HepG2 (cell line): Measurements from ENCODE around the gene CTSZ. TPM values are rescaled to one million over a fixed set of nuclear protein-coding genes. Genes with fewer than 3 reads are reported as not detected.

Experiments
- ATAC-seq: fragments of 200-7000 bp; cut with Tn5 transposase; 3 replicates; pipeline ENCODE4 v1.9.1; 2020; ENCODE audit warnings: mild to moderate bottlenecking, moderate library complexity
- BruUV-seq: library from RNA; stranded (reverse); fragments of 400-500 nt; replicated peaks from 2 replicates; lab custom pipeline; 2021; lab: Mats Ljungman, UMichigan
- CTCF ChIA-PET: fragments of 300-600 bp; formaldehyde crosslinking; extraction: SDS; loops from one replicate; lab custom pipeline; 2021; ENCODE audit warnings: low total read pairs, inconsistent platforms, low intra/inter-chr PET ratio; lab: Yijun Ruan, JAX
- POLR2A ChIA-PET: fragments of 350-600 bp; sonication (Branson Sonifier 250); formaldehyde crosslinking; loops from one replicate; lab custom pipeline; 2020; ENCODE audit warnings: antibody characterized with exemption, inconsistent platforms; lab: Yijun Ruan, JAX
- DNase-seq: peaks from one replicate; pipeline ENCODE4 v3.0.0-alpha.2; 2015; ENCODE audit warnings: low spot score
- FAIRE-seq: peaks from 3 replicates; lab custom pipeline; 2011; peaks lifted over from hg19 to GRCh38; lab: Jason Lieb, UNC
- H2AFZ ChIP-seq: one replicate; pipeline ENCODE4 v1.6.1; 2011; ENCODE audit warnings: low read length, inconsistent platforms
- H3K27ac ChIP-seq: fragments of 300-600 bp; 3 replicates; pipeline ENCODE4 v1.8.0; 2011; ENCODE audit warnings: mixed run types, mild to moderate bottlenecking, mixed read lengths, low read length, inconsistent platforms; ENCODE audit not compliant: insufficient read depth; ENCODE audit errors: extremely low read length
- H3K27me3 ChIP-seq, 2 experiments: fragments of 200-600 bp in 1 of 2; 2 replicates in 1 of 2; 3 replicates in 1 of 2; pipeline versions ENCODE4 v1.6.0 to v1.8.0; 2011; ENCODE audit warnings: low read length in 2 of 2, mild to moderate bottlenecking in 2 of 2, moderate library complexity in 2 of 2, inconsistent platforms in 1 of 2; ENCODE audit not compliant: insufficient read depth in 2 of 2, control insufficient read depth in 1 of 2
- H3K36me3 ChIP-seq, 2 experiments: fragments of 200-600 bp in 1 of 2; replicated peaks in 1 of 2; 2 replicates in 1 of 2; 3 replicates in 1 of 2; pipeline versions ENCODE4 v1.5.1 to v1.8.0; 2011; ENCODE audit warnings: low read length in 2 of 2, inconsistent platforms in 1 of 2; ENCODE audit not compliant: insufficient read depth in 2 of 2, control insufficient read depth in 1 of 2
- H3K4me1 ChIP-seq: 2 replicates; pipeline ENCODE4 v1.5.1; 2012; ENCODE audit warnings: low read length, inconsistent platforms; ENCODE audit not compliant: insufficient read depth
- H3K4me2 ChIP-seq: 2 replicates; pipeline ENCODE4 v1.6.0; 2011; ENCODE audit warnings: low read depth, low read length, inconsistent platforms
- H3K4me3 ChIP-seq, 3 experiments: fragments of 200-600 bp in 1 of 3; sonication (generic), shearing (Covaris generic) in 1 of 3; replicated peaks in 1 of 3; 2 replicates each; pipeline ENCODE4 v1.5.1; 2011 to 2016; ENCODE audit warnings: low read length in 3 of 3, inconsistent platforms in 2 of 3, low read depth in 2 of 3, mild to moderate bottlenecking in 2 of 3, control low read depth in 1 of 3, mixed read lengths in 1 of 3; ENCODE audit not compliant: insufficient read depth in 1 of 3
- H3K79me2 ChIP-seq: one replicate; pipeline ENCODE4 v1.6.1; 2011; ENCODE audit warnings: low read length, inconsistent platforms; ENCODE audit not compliant: insufficient read depth
- H3K9ac ChIP-seq: 2 replicates; pipeline ENCODE4 v1.6.0; 2011; ENCODE audit warnings: mild to moderate bottlenecking, low read depth, low read length, inconsistent platforms; ENCODE audit not compliant: insufficient read depth
- H3K9me3 ChIP-seq: 2 replicates; pipeline ENCODE4 v1.5.1; 2012; ENCODE audit warnings: mild to moderate bottlenecking, low read length
- H4K20me1 ChIP-seq: 2 replicates; pipeline ENCODE4 v1.6.0; 2011; ENCODE audit warnings: inconsistent platforms, mild to moderate bottlenecking, low read length, moderate library complexity; ENCODE audit not compliant: insufficient read depth
- CHD2 ChIP-seq: IDR thresholded peaks from 2 replicates; pipeline ENCODE4 v1.6.1; 2011; ENCODE audit warnings: low read depth, low read length, improper control_type of control experiment
- FOXK2 ChIP-seq: fragments of 450-650 bp; IDR thresholded peaks from 2 replicates; pipeline ENCODE4 v1.6.1; 2016
- HNRNPL ChIP-seq: fragments of 200-400 bp; formaldehyde crosslinking; IDR thresholded peaks from 2 replicates; pipeline ENCODE4 v1.6.1; 2017; ENCODE audit warnings: mild to moderate bottlenecking, low read depth, low read length
- MAF1 ChIP-seq: sonication (generic); formaldehyde crosslinking; IDR thresholded peaks from 2 replicates; pipeline ENCODE4 v1.5.0; 2020; ENCODE audit warnings: missing genetic modification reagents, borderline replicate concordance
- MATR3 ChIP-seq: sonication (generic); formaldehyde crosslinking; IDR thresholded peaks from 2 replicates; pipeline ENCODE4 v1.4.0; 2020; ENCODE audit warnings: missing genetic modification reagents
- MED13 ChIP-seq: sonication (generic); formaldehyde crosslinking; IDR thresholded peaks from 2 replicates; pipeline ENCODE4 v1.5.0; 2020; ENCODE audit warnings: missing genetic modification reagents
- MYC ChIP-seq: sonication (generic); formaldehyde crosslinking; IDR thresholded peaks from 2 replicates; pipeline ENCODE4 v1.9.0; 2021; ENCODE audit warnings: missing genetic modification reagents, borderline replicate concordance
- PHF20 ChIP-seq: sonication (generic); formaldehyde crosslinking; IDR thresholded peaks from 2 replicates; pipeline ENCODE4 v1.5.0; 2020; ENCODE audit warnings: mild to moderate bottlenecking, missing genetic modification reagents
- REPIN1 ChIP-seq: sonication (generic); formaldehyde crosslinking; IDR thresholded peaks from 2 replicates; pipeline ENCODE4 v1.8.0; 2022; ENCODE audit warnings: missing genetic modification reagents, low read depth, mild to moderate bottlenecking, borderline replicate concordance
- SRY ChIP-seq: sonication (generic); formaldehyde crosslinking; IDR thresholded peaks from 2 replicates; pipeline ENCODE4 v1.8.0; 2022; ENCODE audit warnings: mild to moderate bottlenecking, missing genetic modification reagents
- ZMYM2 ChIP-seq: sonication (generic); formaldehyde crosslinking; IDR thresholded peaks from 2 replicates; pipeline ENCODE4 v1.8.0; 2022; ENCODE audit warnings: mild to moderate bottlenecking, missing genetic modification reagents
- ZNF317 ChIP-seq: sonication (generic); formaldehyde crosslinking; IDR thresholded peaks from 2 replicates; pipeline ENCODE4 v1.5.0; 2020; ENCODE audit warnings: mild to moderate bottlenecking, missing genetic modification reagents
- ZNF569 ChIP-seq: sonication (generic); formaldehyde crosslinking; IDR thresholded peaks from 2 replicates; pipeline ENCODE4 v1.5.0; 2020; ENCODE audit warnings: mild to moderate bottlenecking, missing genetic modification reagents, moderate library complexity, borderline replicate concordance
- ZNF607 ChIP-seq: sonication (generic); formaldehyde crosslinking; IDR thresholded peaks from 2 replicates; pipeline ENCODE4 v1.5.1; 2020; ENCODE audit warnings: missing genetic modification reagents, mild to moderate bottlenecking, borderline replicate concordance
- ZNF713 ChIP-seq: sonication (generic); formaldehyde crosslinking; IDR thresholded peaks from 2 replicates; pipeline ENCODE4 v1.4.0; 2020; ENCODE audit warnings: mild to moderate bottlenecking, missing genetic modification reagents
- ZSCAN20 ChIP-seq: sonication (generic); formaldehyde crosslinking; IDR thresholded peaks from 2 replicates; pipeline ENCODE4 v1.4.0; 2020; ENCODE audit warnings: missing genetic modification reagents, mild to moderate bottlenecking, borderline replicate concordance
- WGBS: methylation state at CpG from one replicate; pipeline ENCODE4 v1.1.6; 2017; ENCODE audit warnings: low lambda C conversion rate; 5-methylcytosine and 5-hydroxymethylcytosine counted together
- in situ Hi-C: cut with HindIII; loops from 2 replicates; pipeline ENCODE4 v1.10.0; 2017; ENCODE audit warnings: low pct_unique_long_range_greater_than_20kb; ENCODE audit not compliant: extremely low pct_ligation_motif_present
- intact Hi-C: fragments of 100-400 bp; cut with micrococcal nuclease; formaldehyde crosslinking; loops from one replicate; pipeline ENCODE4 v1.10.0; 2022; ENCODE audit not compliant: unreplicated experiment
- polyA plus RNA-seq, 8 experiments: library from polyadenylated mRNA; depleted of rRNA in 3 of 8; stranded (reverse) in 7 of 8; unstranded in 1 of 8; fragments of >200 nt; fragmentation: Illumina TruSeq in 4 of 8; extraction: Trizol in 4 of 8; gene quantifications; 2 replicates each; pipeline versions ENCODE4 v1.2.1 to v1.2.3, GENCODE V29; 2011 to 2016; ENCODE audit warnings: low read depth in 4 of 8, missing spikeins in 1 of 8, mixed read lengths in 1 of 8; ENCODE audit not compliant: insufficient read depth in 1 of 8
- total RNA-seq, 5 experiments: library from RNA; depleted of rRNA; stranded (reverse); fragments of >200 nt; fragmentation: Illumina TruSeq; extraction: Trizol; gene quantifications; 2 replicates each; pipeline ENCODE4 v1.2.3, GENCODE V29; 2016; ENCODE audit warnings: low read depth in 1 of 5
- TF ChIP-seq, protein P1 (sequence below): sonication (generic); formaldehyde crosslinking; IDR thresholded peaks from 2 replicates; pipeline ENCODE4 v1.5.0; 2020; ENCODE audit warnings: missing genetic modification reagents, mild to moderate bottlenecking, borderline replicate concordance
- TF ChIP-seq, protein P2 (sequence below): sonication (generic); formaldehyde crosslinking; IDR thresholded peaks from 2 replicates; pipeline ENCODE4 v1.9.0; 2022; ENCODE audit warnings: missing genetic modification reagents, mild to moderate bottlenecking, borderline replicate concordance
- TF ChIP-seq, protein P3 (sequence below): sonication (generic); formaldehyde crosslinking; IDR thresholded peaks from 2 replicates; pipeline ENCODE4 v1.8.0; 2022; ENCODE audit warnings: mild to moderate bottlenecking, missing genetic modification reagents, moderate library complexity
- TF ChIP-seq, protein P4 (sequence below): sonication (generic); formaldehyde crosslinking; IDR thresholded peaks from 2 replicates; pipeline ENCODE4 v1.4.0; 2020; ENCODE audit warnings: missing genetic modification reagents

The CTSZ gene
- total and polyA plus RNA-seq, 2 of the 13 experiments (the other 11 are each of a cell fraction or from before 2014, with no cell fraction given) = 0.33 TPM; not detected in 1

DNA sequence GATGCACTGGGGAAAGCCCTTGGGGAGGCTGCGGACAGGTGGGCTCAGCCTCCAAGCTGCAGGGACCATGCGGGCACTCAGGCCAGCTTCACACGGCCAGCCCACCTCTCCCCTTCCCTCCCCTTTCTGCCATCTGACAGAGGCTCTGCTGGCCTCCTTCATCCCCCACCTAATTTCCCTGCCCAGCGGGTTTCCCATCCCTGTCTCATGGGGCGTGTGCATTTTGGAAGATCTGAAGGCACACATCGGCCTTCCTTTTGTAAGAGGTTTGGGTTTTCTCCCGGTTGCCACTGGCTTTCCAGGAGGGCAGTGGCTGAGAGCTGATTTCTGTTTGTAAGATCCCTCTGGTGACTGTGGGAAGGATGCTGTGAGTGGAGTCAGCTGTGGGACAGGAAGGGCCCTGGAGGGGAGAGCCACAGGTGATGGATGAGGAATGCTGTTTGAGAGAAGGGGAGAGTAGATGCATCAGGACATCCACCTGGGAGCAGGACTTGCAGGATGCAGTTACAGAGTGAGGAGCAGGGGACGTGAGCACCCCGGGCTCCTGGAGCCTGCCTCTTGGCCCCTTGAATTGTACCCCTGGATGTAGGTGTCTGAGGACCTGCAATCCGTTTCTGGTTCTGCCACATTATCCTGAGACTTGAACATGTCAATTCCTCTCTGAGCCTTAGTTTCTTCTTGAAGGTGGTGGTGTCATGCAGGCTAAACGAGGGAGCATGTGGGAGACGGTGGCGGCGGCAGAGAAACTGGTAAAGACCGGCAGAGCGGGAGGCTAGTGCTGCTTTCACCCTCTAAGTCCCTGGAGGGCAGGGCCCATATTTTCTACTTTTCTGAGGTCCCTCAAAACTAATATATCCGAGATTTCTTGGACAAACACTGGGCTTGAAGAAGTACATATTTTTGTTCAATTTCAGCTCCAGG lies 6.2 kb upstream of the CTSZ start:
- FAIRE-seq = no peak
- peaks cover 100% of the 10 kb centered on the region for H3K4me1 ChIP-seq
- H3K36me3 ChIP-seq = no peaks in the 10 kb centered on the region; a peak in 1 of 5 replicates
- H3K4me3 ChIP-seq = peak overlapping the region; percentile 12 to 62 (median 47)
- H4K20me1 ChIP-seq = no peaks in the 10 kb centered on the region
- ATAC-seq = peak; percentile 2; the same call in 2 of the 3 replicates
- CTCF ChIA-PET = no interaction called here
- peak overlapping the region; percentile 27 for H3K27ac ChIP-seq
- no peaks in the 10 kb centered on the region for H3K27me3 ChIP-seq
- peak overlapping the region; percentile 66 for H3K4me2 ChIP-seq
- intact Hi-C loops (no loop called here), in situ Hi-C loops (no loop called here)
- DNase-seq = no peak
- 77% methylated on average over 17 of the region's 17 CpGs for WGBS
- no TSS peak for BruUV-seq
- H3K9me3 ChIP-seq = no peaks in the 10 kb centered on the region
- POLR2A ChIA-PET = interaction anchor here (1.2 to 7.7 kb wide), 2 partner anchors 18 to 29 kb away, joined by 3 to 61 read pairs; partner anchors contain the start of gene ATP5F1E
- H3K79me2 ChIP-seq = peaks cover 15% of the 10 kb centered on the region
- H2AFZ ChIP-seq = no peak overlapping the region
- H3K9ac ChIP-seq = peak overlapping the region; percentile 38; the same call in 1 of the 2 replicates
- TF ChIP-seq ZNF713 (CRISPR knock-in tag) (0 out of 2 replicates have a peak, but pooled peaks have one; percentile 75), MYC (CRISPR knock-in tag) (no peak), REPIN1 (CRISPR knock-in tag) (no peak), SRY (CRISPR knock-in tag) (peak; percentile 16; the same call in 1 of the 2 replicates), PHF20 (CRISPR knock-in tag) (0 out of 2 replicates have a peak, but pooled peaks have one; percentile 44), MED13 (CRISPR knock-in tag) (no peak), HNRNPL (0 out of 2 replicates have a peak, but pooled peaks have one; percentile 10), FOXK2 (no peak), ZMYM2 (CRISPR knock-in tag) (peak; percentile 42; the same call in 1 of the 2 replicates), ZNF569 (CRISPR knock-in tag) (no peak), MATR3 (CRISPR knock-in tag) (no peak), MAF1 (CRISPR knock-in tag) (no peak), ZNF317 (no peak), ZNF607 (CRISPR knock-in tag) (peak; percentile 75), CHD2 (no peak), ZSCAN20 (CRISPR knock-in tag) (0 out of 2 replicates have a peak, but pooled peaks have one; percentile 31)
- TF ChIP-seq, protein P1, sequence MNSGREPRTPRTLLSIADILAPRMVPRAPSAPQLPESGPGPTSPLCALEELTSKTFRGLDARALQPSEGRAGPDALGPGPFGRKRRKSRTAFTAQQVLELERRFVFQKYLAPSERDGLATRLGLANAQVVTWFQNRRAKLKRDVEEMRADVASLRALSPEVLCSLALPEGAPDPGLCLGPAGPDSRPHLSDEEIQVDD (CRISPR knock-in tag) = no peak
- TF ChIP-seq, protein P2, sequence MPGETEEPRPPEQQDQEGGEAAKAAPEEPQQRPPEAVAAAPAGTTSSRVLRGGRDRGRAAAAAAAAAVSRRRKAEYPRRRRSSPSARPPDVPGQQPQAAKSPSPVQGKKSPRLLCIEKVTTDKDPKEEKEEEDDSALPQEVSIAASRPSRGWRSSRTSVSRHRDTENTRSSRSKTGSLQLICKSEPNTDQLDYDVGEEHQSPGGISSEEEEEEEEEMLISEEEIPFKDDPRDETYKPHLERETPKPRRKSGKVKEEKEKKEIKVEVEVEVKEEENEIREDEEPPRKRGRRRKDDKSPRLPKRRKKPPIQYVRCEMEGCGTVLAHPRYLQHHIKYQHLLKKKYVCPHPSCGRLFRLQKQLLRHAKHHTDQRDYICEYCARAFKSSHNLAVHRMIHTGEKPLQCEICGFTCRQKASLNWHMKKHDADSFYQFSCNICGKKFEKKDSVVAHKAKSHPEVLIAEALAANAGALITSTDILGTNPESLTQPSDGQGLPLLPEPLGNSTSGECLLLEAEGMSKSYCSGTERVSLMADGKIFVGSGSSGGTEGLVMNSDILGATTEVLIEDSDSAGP (CRISPR knock-in tag) = 0 out of 2 replicates have a peak, but pooled peaks have one; percentile 3
- TF ChIP-seq, protein P3, sequence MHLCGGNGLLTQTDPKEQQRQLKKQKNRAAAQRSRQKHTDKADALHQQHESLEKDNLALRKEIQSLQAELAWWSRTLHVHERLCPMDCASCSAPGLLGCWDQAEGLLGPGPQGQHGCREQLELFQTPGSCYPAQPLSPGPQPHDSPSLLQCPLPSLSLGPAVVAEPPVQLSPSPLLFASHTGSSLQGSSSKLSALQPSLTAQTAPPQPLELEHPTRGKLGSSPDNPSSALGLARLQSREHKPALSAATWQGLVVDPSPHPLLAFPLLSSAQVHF (CRISPR knock-in tag) = no peak
- TF ChIP-seq, protein P4, sequence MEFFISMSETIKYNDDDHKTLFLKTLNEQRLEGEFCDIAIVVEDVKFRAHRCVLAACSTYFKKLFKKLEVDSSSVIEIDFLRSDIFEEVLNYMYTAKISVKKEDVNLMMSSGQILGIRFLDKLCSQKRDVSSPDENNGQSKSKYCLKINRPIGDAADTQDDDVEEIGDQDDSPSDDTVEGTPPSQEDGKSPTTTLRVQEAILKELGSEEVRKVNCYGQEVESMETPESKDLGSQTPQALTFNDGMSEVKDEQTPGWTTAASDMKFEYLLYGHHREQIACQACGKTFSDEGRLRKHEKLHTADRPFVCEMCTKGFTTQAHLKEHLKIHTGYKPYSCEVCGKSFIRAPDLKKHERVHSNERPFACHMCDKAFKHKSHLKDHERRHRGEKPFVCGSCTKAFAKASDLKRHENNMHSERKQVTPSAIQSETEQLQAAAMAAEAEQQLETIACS (CRISPR knock-in tag) = no peak
